Motor neuron (in vitro differentiated cells): ENCODE results near the gene SLC25A19. TPM values are rescaled to one million over a fixed set of nuclear protein-coding genes. Genes with fewer than 3 reads are reported as not detected.
"Not testable (repeated sequence)": the region's sequence is repeated elsewhere in the genome, so short reads cannot be mapped to it uniquely, and the experiment has no call there.

Source experiments
- ATAC-seq, 8 experiments: fragments of 200-7000 bp; cut with Tn5 transposase; replicated peaks in 6 of 8; 2 replicates each; pipeline ENCODE4 v1.8.0; 2021; ENCODE audit warnings: mild to moderate bottlenecking in 8 of 8, moderate library complexity in 8 of 8
- H3K27ac ChIP-seq, 2 donors: fragments of 250-450 bp; sonication (Bioruptor Pico); 2 replicates each; pipeline ENCODE4 v1.9.0; 2021; ENCODE audit warnings: antibody characterized with exemption in 2 of 2, mild to moderate bottlenecking in 2 of 2, moderate library complexity in 1 of 2
- H3K4me1 ChIP-seq, 2 donors: fragments of 250-450 bp; sonication (Bioruptor Pico); replicated peaks in 1 of 2; 2 replicates each; pipeline ENCODE4 v1.6.1; 2021; ENCODE audit warnings: antibody characterized with exemption in 2 of 2, mild to moderate bottlenecking in 2 of 2, moderate library complexity in 1 of 2
- H3K4me3 ChIP-seq, 5 donors: fragments of 250-450 bp; sonication (Bioruptor Pico); 2 replicates each; pipeline ENCODE4 v1.9.0; 2021; ENCODE audit warnings: antibody characterized with exemption in 5 of 5, mild to moderate bottlenecking in 5 of 5, moderate library complexity in 4 of 5
- WGBS, 10 experiments: fragments of 450-650 bp; shearing (Covaris generic); methylation state at CpG; one replicate each; pipeline ENCODE4 v1.0.0; 2022; 5-methylcytosine and 5-hydroxymethylcytosine counted together
- in situ Hi-C, 9 experiments: fragments of 400-800 bp; cut with MboI; loops; one replicate each; pipeline ENCODE4 v1.15.0; 2021; ENCODE audit warnings: low sequenced_read_pairs in 9 of 9, low pct_unique_long_range_greater_than_20kb in 2 of 9; ENCODE audit not compliant: unreplicated experiment in 9 of 9
- total RNA-seq, 8 experiments: library from RNA; unstranded; fragments of 300-600 nt; gene quantifications; 2 replicates each; pipeline versions ENCODE4 v1.2.3 to v1.2.4, GENCODE V29; 2022

The SLC25A19 gene
- total RNA-seq, 8 experiments from 2014 or later, result 3.7 to 17.9 (median 5.9) TPM

- in situ Hi-C loops, result loop anchor here in 1 of 9 experiments (25.0 kb wide), 1 partner anchor 117 kb away; the partner anchor contains the start of gene GRB2
- 75 to 96% (median 86%) methylated on average over 2 to 7 of the region's 8 CpGs for WGBS, 10 experiments
- Histone ChIP-seq H3K4me3 (no peak overlapping the region), H3K4me1 (no peaks in the 10 kb centered on the region), H3K27ac (no peak overlapping the region)
- no peak for ATAC-seq
These were observed 6.2 kb upstream of the SLC25A19 start for GRCh38 chr17:75295201-75296158.

GRCh38 chr17:75292810-75293448 lies 3.7 kb upstream of the SLC25A19 start:
- in situ Hi-C loops, result loop anchor here in 1 of 9 experiments (25.0 kb wide), 1 partner anchor 119 kb away; the partner anchor contains the start of gene GRB2
- not testable (repeated sequence) for H3K4me3 ChIP-seq, ATAC-seq, H3K4me1 ChIP-seq, H3K27ac ChIP-seq
- 53 to 100% (median 88%) methylated on average over 3 to 10 of the region's 16 CpGs; no CpG with 5 or more reads in 3 of the 10 experiments for WGBS, 10 experiments

GRCh38 chr17:75289832-75290337 lies 652 bp upstream of the SLC25A19 start:
- in situ Hi-C loops, result loop anchor here in 1 of 9 experiments (25.0 kb wide), 1 partner anchor 122 kb away; the partner anchor contains the start of gene GRB2
- 0 to 84% (median 20%) methylated on average over 9 to 24 of the region's 26 CpGs for WGBS, 10 experiments
- H3K4me3 ChIP-seq, result peak overlapping the region; percentile 48 to 85 (median 53)
- no peak overlapping the region for H3K27ac ChIP-seq
- H3K4me1 ChIP-seq, result peaks cover 0 to 3% of the 10 kb centered on the region in 2 donors
- peak in 3 of 8 experiments; percentile 1 to 9 (median 6) for ATAC-seq

- in situ Hi-C loops, result loop anchor here in 1 of 9 experiments (25.0 kb wide), 1 partner anchor 124 kb away; the partner anchor contains the start of gene GRB2
- Histone ChIP-seq H3K4me1 (peaks cover 0 to 3% of the 10 kb centered on the region in 2 donors), H3K27ac (no peak overlapping the region), H3K4me3 (peak overlapping the region; percentile 48 to 85 (median 53))
- ATAC-seq, result peak in 5 of 8 experiments; percentile 11 to 35 (median 12)
- WGBS, 10 experiments, result 0% methylated on average over 1 of the region's 14 CpGs; no CpG with 5 or more reads in 9 of the 10 experiments
These were observed 491 bp downstream of the SLC25A19 start for GRCh38 chr17:75288770-75289114.

GRCh38 chr17:75288359-75288758 lies 874 bp downstream of the SLC25A19 start:
- H3K4me3 ChIP-seq, result peak overlapping the region; percentile 48 to 85 (median 53)
- 0 to 61% (median 20%) methylated on average over 1 to 2 of the region's 2 CpGs; no CpG with 5 or more reads in 2 of the 10 experiments for WGBS, 10 experiments
- peaks cover 0 to 3% of the 10 kb centered on the region in 2 donors for H3K4me1 ChIP-seq
- in situ Hi-C loops, result loop anchor here in 1 of 9 experiments (25.0 kb wide), 1 partner anchor 124 kb away; the partner anchor contains the start of gene GRB2
- no peak for ATAC-seq
- H3K27ac ChIP-seq, result no peak overlapping the region

- no peak overlapping the region for H3K4me3 ChIP-seq
- H3K4me1 ChIP-seq, result peaks cover 0 to 3% of the 10 kb centered on the region in 2 donors
- WGBS, 10 experiments, result 83 to 100% (median 96%) methylated on average over 1 to 9 of the region's 9 CpGs; no CpG with 5 or more reads in 2 of the 10 experiments
- in situ Hi-C loops, result loop anchor here in 1 of 9 experiments (25.0 kb wide), 1 partner anchor 125 kb away; the partner anchor contains the start of gene GRB2
- H3K27ac ChIP-seq, result no peak overlapping the region
- ATAC-seq, result no peak
These were observed 2.0 kb downstream of the SLC25A19 start for GRCh38 chr17:75287221-75287620.

- Histone ChIP-seq H3K4me3 (no peak overlapping the region), H3K27ac (no peak overlapping the region), H3K4me1 (peaks cover 0 to 3% of the 10 kb centered on the region in 2 donors)
- 67 to 92% (median 90%) methylated on average over 1 to 4 of the region's 6 CpGs; no CpG with 5 or more reads in 5 of the 10 experiments for WGBS, 10 experiments
- in situ Hi-C loops, result loop anchor here in 1 of 9 experiments (25.0 kb wide), 1 partner anchor 127 kb away; the partner anchor contains the start of gene GRB2
- no peak for ATAC-seq
These were observed 4.1 kb downstream of the SLC25A19 start for GRCh38 chr17:75285123-75285522.

- H3K4me3 ChIP-seq, H3K27ac ChIP-seq, H3K4me1 ChIP-seq: not testable (repeated sequence)
- WGBS, 10 experiments, result 80 to 100% (median 90%) methylated on average over 1 to 3 of the region's 4 CpGs; no CpG with 5 or more reads in 6 of the 10 experiments
- in situ Hi-C loops, result loop anchor here in 1 of 9 experiments (25.0 kb wide), 1 partner anchor 132 kb away; the partner anchor contains the start of gene GRB2
- ATAC-seq, result peak in 2 of 8 experiments; percentile 33 to 39
These were observed 9.0 kb downstream of the SLC25A19 start for GRCh38 chr17:75280189-75280588.

GRCh38 chr17:75277664-75278071 lies 11.6 kb downstream of the SLC25A19 start:
- no peak overlapping the region for H3K4me3 ChIP-seq
- H3K27ac ChIP-seq, result no peak overlapping the region
- ATAC-seq, result peak in 3 of 8 experiments; percentile 77 to 84 (median 81)
- H3K4me1 ChIP-seq, result no peaks in the 10 kb centered on the region
- 67 to 100% (median 100%) methylated on average over 1 to 2 of the region's 6 CpGs; no CpG with 5 or more reads in 7 of the 10 experiments for WGBS, 10 experiments
- in situ Hi-C loops, result loop anchor here in 1 of 9 experiments (25.0 kb wide), 1 partner anchor 135 kb away; the partner anchor contains the start of gene GRB2

- H3K4me1 ChIP-seq, result peaks cover 11% of the 10 kb centered on the region in 2 donors
- WGBS, 10 experiments, result 33 to 100% (median 88%) methylated on average over 1 to 6 of the region's 7 CpGs; no CpG with 5 or more reads in 2 of the 10 experiments
- ATAC-seq, result no peak
- no peak overlapping the region for H3K27ac ChIP-seq
- H3K4me3 ChIP-seq, result no peak overlapping the region
- in situ Hi-C loops, result no loop called here
These were observed 15.1 kb downstream of the SLC25A19 start for GRCh38 chr17:75273977-75274708.

- ATAC-seq, result no peak
- in situ Hi-C loops, result no loop called here
- Histone ChIP-seq H3K27ac (no peak overlapping the region), H3K4me1 (peaks cover 11 to 13% of the 10 kb centered on the region in 2 donors), H3K4me3 (no peak overlapping the region)
- WGBS, 10 experiments, result 27 to 92% methylated on average over 2 of the region's 3 CpGs; no CpG with 5 or more reads in 8 of the 10 experiments
These were observed 16.4 kb downstream of the SLC25A19 start for GRCh38 chr17:75272848-75273184.
